Stimulated activated CD8-positive, alpha-beta memory T cell treated with anti-CD3 and anti-CD28 coated beads, Interleukin-4, amount 100 ng/mL, for 48 hours (primary cell): ENCODE data around the gene SPACA6.

Source experiments
- DNase-seq: peaks from one replicate; pipeline ENCODE4 v3.0.0-alpha.2; 2020

The SPACA6 gene

GRCh38 chr19:51689751-51690453 lies 3.2 kb upstream of the SPACA6 start:
- no peak for DNase-seq

- DNase-seq, result peak; percentile 74
These were observed 2.6 kb upstream of the SPACA6 start for GRCh38 chr19:51690454-51691073.

GRCh38 chr19:51691074-51691583 lies 2.0 kb upstream of the SPACA6 start:
- no peak for DNase-seq

GRCh38 chr19:51691584-51692428 lies 1.3 kb upstream of the SPACA6 start:
- no peak for DNase-seq

GRCh38 chr19:51692468-51692867 lies 662 bp upstream of the SPACA6 start:
- DNase-seq, result no peak

- DNase-seq, result no peak
These were observed 689 bp downstream of the SPACA6 start for GRCh38 chr19:51693819-51694218.

- DNase-seq, result no peak
These were observed 1.4 kb downstream of the SPACA6 start for GRCh38 chr19:51694318-51695085.

GRCh38 chr19:51695088-51695487 lies 2.0 kb downstream of the SPACA6 start:
- DNase-seq, result no peak

GRCh38 chr19:51695702-51696315 lies 2.7 kb downstream of the SPACA6 start:
- no peak for DNase-seq

- no peak for DNase-seq
These were observed 3.5 kb downstream of the SPACA6 start for GRCh38 chr19:51696606-51697005.

- no peak for DNase-seq
These were observed 4.1 kb downstream of the SPACA6 start for GRCh38 chr19:51697169-51697776.

- no peak for DNase-seq
These were observed 5.2 kb downstream of the SPACA6 start for GRCh38 chr19:51698296-51698695.

- no peak for DNase-seq
These were observed 6.0 kb downstream of the SPACA6 start for GRCh38 chr19:51699170-51699569.

GRCh38 chr19:51701468-51702100 lies 8.5 kb downstream of the SPACA6 start:
- no peak for DNase-seq

GRCh38 chr19:51702103-51702824 lies 9.1 kb downstream of the SPACA6 start:
- peak; percentile 76 for DNase-seq

GRCh38 chr19:51702825-51703574 lies 9.9 kb downstream of the SPACA6 start:
- peak; percentile 41 for DNase-seq

GRCh38 chr19:51703575-51704515 lies 10.7 kb downstream of the SPACA6 start:
- peak; percentile 97 for DNase-seq

GRCh38 chr19:51704626-51705025 lies 11.5 kb downstream of the SPACA6 start:
- no peak for DNase-seq

- no peak for DNase-seq
These were observed 13.2 kb downstream of the SPACA6 start for GRCh38 chr19:51706296-51706695.
